ENCODE data around the gene PIP4P1. TPM values are rescaled to one million over a fixed set of nuclear protein-coding genes. Genes with fewer than 3 reads are reported as not detected.

PIP4P1 gene
- total RNA-seq, 1 donor from 2014 or later, result 19.5 TPM

GRCh38 chr14:20441461-20441860 is 19.8 kb downstream of the PIP4P1 start:
- TF ChIP-seq EZH2 (IDR thresholded peaks at IDR 0.05; ENCODE audit: insufficient read depth, low read length) (no peak), CTCF (IDR thresholded peaks at IDR 0.05; ENCODE audit: insufficient read depth, low read depth, low read length) (no peak)
- Histone ChIP-seq H3K27me3 (ENCODE audit: insufficient read depth, low read length) (no peaks in the 10 kb centered on the region), H3K36me3 (ENCODE audit: insufficient read depth, low read length) (peaks cover 10% of the 10 kb centered on the region), H3K9ac (ENCODE audit: low read length) (no peak overlapping the region), H3K4me1 (ENCODE audit: insufficient read depth, low read length) (no peaks in the 10 kb centered on the region), H3K79me2 (ENCODE audit: insufficient read depth, low read length) (no peaks in the 10 kb centered on the region), H3K4me2 (ENCODE audit: low read length) (no peak overlapping the region), H3K27ac (ENCODE audit: low read depth, low read length) (no peak overlapping the region), H3K4me3 (ENCODE audit: insufficient read depth, low read depth, low read length) (no peak overlapping the region), H2AFZ (ENCODE audit: low read depth, low read length) (no peak overlapping the region), H3K9me3 (ENCODE audit: insufficient read depth, low read depth, low read length) (no peaks in the 10 kb centered on the region), H4K20me1 (ENCODE audit: insufficient read depth, low read length) (no peaks in the 10 kb centered on the region)
- Mint-ChIP-seq H3K4me3 (ENCODE audit: unreplicated experiment) (no peak overlapping the region), H3K4me1 (ENCODE audit: low read depth, unreplicated experiment) (no peaks in the 10 kb centered on the region), H3K9me3 (ENCODE audit: unreplicated experiment) (no peaks in the 10 kb centered on the region), H3K36me3 (ENCODE audit: low read depth, unreplicated experiment) (peaks cover 7% of the 10 kb centered on the region), H3K27ac (ENCODE audit: unreplicated experiment) (no peak overlapping the region), H3K27me3 (ENCODE audit: low read depth, unreplicated experiment) (peaks cover 21% of the 10 kb centered on the region)
- FAIRE-seq (no peak), DNase-seq (ENCODE audit: low read depth) (no peak)

GRCh38 chr14:20440882-20441281 is 20.4 kb downstream of the PIP4P1 start:
- no peaks in the 10 kb centered on the region for H3K27me3 ChIP-seq (ENCODE audit: insufficient read depth, low read length)
- Mint-ChIP-seq H3K4me1 (ENCODE audit: low read depth, unreplicated experiment) (no peaks in the 10 kb centered on the region), H3K9me3 (ENCODE audit: unreplicated experiment) (no peaks in the 10 kb centered on the region), H3K36me3 (ENCODE audit: low read depth, unreplicated experiment) (peaks cover 7% of the 10 kb centered on the region), H3K27ac (ENCODE audit: unreplicated experiment) (no peak overlapping the region), H3K4me3 (ENCODE audit: unreplicated experiment) (no peak overlapping the region), H3K27me3 (ENCODE audit: low read depth, unreplicated experiment) (peaks cover 24% of the 10 kb centered on the region)
- H3K27ac ChIP-seq (ENCODE audit: low read depth, low read length), result no peak overlapping the region
- no peak overlapping the region for H3K4me3 ChIP-seq (ENCODE audit: insufficient read depth, low read depth, low read length)
- no peak for FAIRE-seq
- TF ChIP-seq EZH2 (IDR thresholded peaks at IDR 0.05; ENCODE audit: insufficient read depth, low read length), result no peak
- TF ChIP-seq CTCF (IDR thresholded peaks at IDR 0.05; ENCODE audit: insufficient read depth, low read depth, low read length), result no peak
- no peaks in the 10 kb centered on the region for H3K79me2 ChIP-seq (ENCODE audit: insufficient read depth, low read length)
- H3K9me3 ChIP-seq (ENCODE audit: insufficient read depth, low read depth, low read length), result no peaks in the 10 kb centered on the region
- no peaks in the 10 kb centered on the region for H4K20me1 ChIP-seq (ENCODE audit: insufficient read depth, low read length)
- no peak overlapping the region for H3K9ac ChIP-seq (ENCODE audit: low read length)
- DNase-seq (ENCODE audit: low read depth), result no peak
- H3K4me2 ChIP-seq (ENCODE audit: low read length), result no peak overlapping the region
- H3K36me3 ChIP-seq (ENCODE audit: insufficient read depth, low read length), result peaks cover 4% of the 10 kb centered on the region
- H3K4me1 ChIP-seq (ENCODE audit: insufficient read depth, low read length), result peaks cover 5% of the 10 kb centered on the region
- H2AFZ ChIP-seq (ENCODE audit: low read depth, low read length), result no peak overlapping the region

DNA sequence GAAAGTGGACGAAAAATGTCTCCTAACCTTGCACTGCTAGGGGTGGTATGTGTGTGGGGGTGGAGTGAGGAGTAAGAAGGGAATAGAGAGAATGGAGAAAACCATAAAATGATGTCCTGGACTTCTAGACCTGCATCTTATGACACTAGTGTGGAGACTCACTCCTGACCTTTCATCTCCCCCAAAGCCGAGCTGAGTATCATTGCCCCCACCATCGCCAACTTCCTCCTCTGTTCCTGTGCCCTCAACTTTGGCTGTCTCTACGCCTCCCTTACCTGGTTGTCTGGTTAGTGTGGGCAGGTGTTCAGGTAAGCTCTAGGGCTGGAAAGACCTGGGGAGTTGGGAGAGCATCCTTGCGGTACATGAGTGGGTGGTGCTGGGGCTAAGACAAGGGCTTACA is 20.8 kb downstream of the PIP4P1 start:
- Histone ChIP-seq H3K79me2 (ENCODE audit: insufficient read depth, low read length) (no peaks in the 10 kb centered on the region), H3K27ac (ENCODE audit: low read depth, low read length) (no peak overlapping the region), H3K36me3 (ENCODE audit: insufficient read depth, low read length) (peaks cover under 1% of the 10 kb centered on the region), H3K9me3 (ENCODE audit: insufficient read depth, low read depth, low read length) (no peaks in the 10 kb centered on the region), H2AFZ (ENCODE audit: low read depth, low read length) (no peak overlapping the region), H4K20me1 (ENCODE audit: insufficient read depth, low read length) (no peaks in the 10 kb centered on the region), H3K27me3 (ENCODE audit: insufficient read depth, low read length) (no peaks in the 10 kb centered on the region), H3K4me2 (ENCODE audit: low read length) (no peak overlapping the region), H3K9ac (ENCODE audit: low read length) (no peak overlapping the region), H3K4me1 (ENCODE audit: insufficient read depth, low read length) (peaks cover 8% of the 10 kb centered on the region), H3K4me3 (ENCODE audit: insufficient read depth, low read depth, low read length) (no peak overlapping the region)
- Mint-ChIP-seq H3K4me3 (ENCODE audit: unreplicated experiment) (no peak overlapping the region), H3K9me3 (ENCODE audit: unreplicated experiment) (no peaks in the 10 kb centered on the region), H3K36me3 (ENCODE audit: low read depth, unreplicated experiment) (peaks cover 7% of the 10 kb centered on the region), H3K4me1 (ENCODE audit: low read depth, unreplicated experiment) (no peaks in the 10 kb centered on the region), H3K27me3 (ENCODE audit: low read depth, unreplicated experiment) (peaks cover 28% of the 10 kb centered on the region), H3K27ac (ENCODE audit: unreplicated experiment) (no peak overlapping the region)
- FAIRE-seq (no peak), DNase-seq (ENCODE audit: low read depth) (no peak)
- TF ChIP-seq CTCF (IDR thresholded peaks at IDR 0.05; ENCODE audit: insufficient read depth, low read depth, low read length) (no peak), EZH2 (IDR thresholded peaks at IDR 0.05; ENCODE audit: insufficient read depth, low read length) (no peak)
